ENCODE measurements around the gene SPATS2.
"Not testable (repeated sequence)": the region's sequence is repeated elsewhere in the genome, so short reads cannot be mapped to it uniquely, and the experiment has no call there.

The SPATS2 gene

GRCh38 chr12:49414364-49414763, 47.1 kb downstream of the SPATS2 start:
- no peak for FAIRE-seq

- FAIRE-seq = no peak
These were observed 48.3 kb downstream of the SPATS2 start for GRCh38 chr12:49415521-49415970.

- no peak for FAIRE-seq
These were observed 49.6 kb downstream of the SPATS2 start for GRCh38 chr12:49416892-49417291.

GRCh38 chr12:49417558-49417957, 50.3 kb downstream of the SPATS2 start:
- FAIRE-seq = no peak

GRCh38 chr12:49420556-49420955, 53.3 kb downstream of the SPATS2 start:
- no peak for FAIRE-seq

GRCh38 chr12:49422114-49422513, 54.9 kb downstream of the SPATS2 start:
- no peak for FAIRE-seq

GRCh38 chr12:49428793-49429192, 61.5 kb downstream of the SPATS2 start:
- no peak for FAIRE-seq

GRCh38 chr12:49432616-49433015, 65.4 kb downstream of the SPATS2 start:
- FAIRE-seq = no peak

GRCh38 chr12:49436799-49437198, 69.5 kb downstream of the SPATS2 start:
- FAIRE-seq = not testable (repeated sequence)

GRCh38 chr12:49439042-49439441, 71.8 kb downstream of the SPATS2 start:
- no peak for FAIRE-seq

GRCh38 chr12:49440035-49440434, 72.8 kb downstream of the SPATS2 start:
- FAIRE-seq = no peak

GRCh38 chr12:49442915-49443314, 75.7 kb downstream of the SPATS2 start:
- no peak for FAIRE-seq

GRCh38 chr12:49446571-49446970, 79.3 kb downstream of the SPATS2 start:
- no peak for FAIRE-seq

GRCh38 chr12:49448858-49449257, 81.6 kb downstream of the SPATS2 start:
- FAIRE-seq = no peak

GRCh38 chr12:49451468-49452259, 84.4 kb downstream of the SPATS2 start:
- FAIRE-seq = no peak

- FAIRE-seq = no peak
These were observed 88.2 kb downstream of the SPATS2 start for GRCh38 chr12:49455501-49455900.

- FAIRE-seq = no peak
These were observed 88.9 kb downstream of the SPATS2 start for GRCh38 chr12:49456131-49456679.

GRCh38 chr12:49458816-49459215, 91.6 kb downstream of the SPATS2 start:
- no peak for FAIRE-seq

- no peak for FAIRE-seq
These were observed 94.0 kb downstream of the SPATS2 start for GRCh38 chr12:49461221-49461620.

GRCh38 chr12:49462083-49462744, 95.0 kb downstream of the SPATS2 start:
- FAIRE-seq = no peak

GRCh38 chr12:49465132-49465531, 97.9 kb downstream of the SPATS2 start:
- FAIRE-seq = no peak

GRCh38 chr12:49470986-49471385, 103.7 kb downstream of the SPATS2 start:
- FAIRE-seq = no peak

GRCh38 chr12:49471557-49471956, 104.3 kb downstream of the SPATS2 start:
- no peak for FAIRE-seq

- no peak for FAIRE-seq
These were observed 108.8 kb downstream of the SPATS2 start for GRCh38 chr12:49476091-49476490.
